Measurements from ENCODE around the gene INPP4B. TPM values are rescaled to one million over a fixed set of nuclear protein-coding genes. Genes with fewer than 3 reads are reported as not detected.

INPP4B gene
- total RNA-seq, 1 experiment from 2014 or later, result 14.3 TPM

DNA sequence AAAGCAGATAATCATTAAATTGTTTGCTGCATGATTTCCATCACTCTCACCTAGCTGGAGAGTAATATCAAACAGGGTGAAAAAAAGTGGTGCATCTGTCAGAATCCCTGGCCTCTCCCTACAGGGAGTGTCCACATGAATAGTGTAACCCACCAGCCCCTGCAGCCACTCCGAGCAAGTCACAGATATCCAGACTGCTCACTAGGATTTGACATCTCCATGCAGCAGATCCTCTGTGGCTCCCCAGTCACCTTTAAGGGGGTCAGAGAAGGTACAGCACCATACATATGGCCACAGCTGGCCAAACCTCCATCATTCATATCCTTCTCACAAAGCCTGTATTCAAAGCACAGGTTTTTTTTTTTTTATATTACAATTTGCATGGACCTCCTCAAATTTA, 536.3 kb downstream of the INPP4B start:
- no peaks in the 10 kb centered on the region for H3K36me3 ChIP-seq (ENCODE audit: control insufficient read depth in 1 of 2, insufficient read depth in 2 of 2, low read length in 2 of 2)

More for the DNA sequence above, 536.3 kb downstream of the INPP4B start:
- intact Hi-C loops (cut with micrococcal nuclease), result no loop called here
- Histone ChIP-seq H3K79me2 (ENCODE audit: insufficient read depth, low read length) (no peaks in the 10 kb centered on the region), H3K9me2 (ENCODE audit: insufficient read depth) (no peaks in the 10 kb centered on the region), H3K27me3 (ENCODE audit: insufficient read depth, low read length) (no peaks in the 10 kb centered on the region), H3K27ac (ENCODE audit: low read depth, low read length) (no peak overlapping the region), H3K4me1 (ENCODE audit: control insufficient read depth in 1 of 2, insufficient read depth in 2 of 2, low read length in 2 of 2) (peaks cover 0 to 3% of the 10 kb centered on the region in 2 experiments; a peak in 1 of 4 replicates), H4K20me1 (ENCODE audit: insufficient read depth) (no peaks in the 10 kb centered on the region), H3K9me3 (ENCODE audit: control insufficient read depth in 1 of 2, insufficient read depth in 1 of 2, low read depth in 1 of 2, low read length in 2 of 2) (no peaks in the 10 kb centered on the region), H3K9ac (ENCODE audit: low read length) (no peak overlapping the region), H2AFZ (ENCODE audit: low read depth, low read length, poor library complexity, severe bottlenecking) (no peak overlapping the region), H3K4me3 (replicated peaks in 1 of 2; ENCODE audit: low read depth in 1 of 2, low read length in 2 of 2) (no peak overlapping the region), H3K4me2 (ENCODE audit: low read length) (no peak overlapping the region)
- DNase-seq (ENCODE audit: low read depth, low spot score), result no peak
- ChIA-PET RAD21 (ENCODE audit: low non-redundant PET in 1 of 2, low total read pairs in 2 of 2, uncharacterized antibody in 2 of 2, unreplicated experiment in 2 of 2) (no interaction called here), POLR2A (no interaction called here), CTCF (no interaction called here)
- ATAC-seq, result no peak
- TF ChIP-seq, protein P1, sequence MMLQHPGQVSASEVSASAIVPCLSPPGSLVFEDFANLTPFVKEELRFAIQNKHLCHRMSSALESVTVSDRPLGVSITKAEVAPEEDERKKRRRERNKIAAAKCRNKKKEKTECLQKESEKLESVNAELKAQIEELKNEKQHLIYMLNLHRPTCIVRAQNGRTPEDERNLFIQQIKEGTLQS (IDR thresholded peaks at IDR 0.05), result no peak
- TF ChIP-seq, protein P2, sequence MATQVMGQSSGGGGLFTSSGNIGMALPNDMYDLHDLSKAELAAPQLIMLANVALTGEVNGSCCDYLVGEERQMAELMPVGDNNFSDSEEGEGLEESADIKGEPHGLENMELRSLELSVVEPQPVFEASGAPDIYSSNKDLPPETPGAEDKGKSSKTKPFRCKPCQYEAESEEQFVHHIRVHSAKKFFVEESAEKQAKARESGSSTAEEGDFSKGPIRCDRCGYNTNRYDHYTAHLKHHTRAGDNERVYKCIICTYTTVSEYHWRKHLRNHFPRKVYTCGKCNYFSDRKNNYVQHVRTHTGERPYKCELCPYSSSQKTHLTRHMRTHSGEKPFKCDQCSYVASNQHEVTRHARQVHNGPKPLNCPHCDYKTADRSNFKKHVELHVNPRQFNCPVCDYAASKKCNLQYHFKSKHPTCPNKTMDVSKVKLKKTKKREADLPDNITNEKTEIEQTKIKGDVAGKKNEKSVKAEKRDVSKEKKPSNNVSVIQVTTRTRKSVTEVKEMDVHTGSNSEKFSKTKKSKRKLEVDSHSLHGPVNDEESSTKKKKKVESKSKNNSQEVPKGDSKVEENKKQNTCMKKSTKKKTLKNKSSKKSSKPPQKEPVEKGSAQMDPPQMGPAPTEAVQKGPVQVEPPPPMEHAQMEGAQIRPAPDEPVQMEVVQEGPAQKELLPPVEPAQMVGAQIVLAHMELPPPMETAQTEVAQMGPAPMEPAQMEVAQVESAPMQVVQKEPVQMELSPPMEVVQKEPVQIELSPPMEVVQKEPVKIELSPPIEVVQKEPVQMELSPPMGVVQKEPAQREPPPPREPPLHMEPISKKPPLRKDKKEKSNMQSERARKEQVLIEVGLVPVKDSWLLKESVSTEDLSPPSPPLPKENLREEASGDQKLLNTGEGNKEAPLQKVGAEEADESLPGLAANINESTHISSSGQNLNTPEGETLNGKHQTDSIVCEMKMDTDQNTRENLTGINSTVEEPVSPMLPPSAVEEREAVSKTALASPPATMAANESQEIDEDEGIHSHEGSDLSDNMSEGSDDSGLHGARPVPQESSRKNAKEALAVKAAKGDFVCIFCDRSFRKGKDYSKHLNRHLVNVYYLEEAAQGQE (IDR thresholded peaks at IDR 0.05; ENCODE audit: low read depth), result no peak
- TF ChIP-seq RAD21 (IDR thresholded peaks at IDR 0.05; ENCODE audit: low read depth) (no peak), SP1 (IDR thresholded peaks at IDR 0.05; ENCODE audit: low read depth) (no peak), CEBPB (IDR thresholded peaks at IDR 0.05; ENCODE audit: low read depth) (no peak), SRF (IDR thresholded peaks at IDR 0.05; ENCODE audit: low read depth) (no peak), JUND (IDR thresholded peaks at IDR 0.05) (no peak), ELF1 (IDR thresholded peaks at IDR 0.05; ENCODE audit: borderline replicate concordance, low read depth) (no peak), YY1 (IDR thresholded peaks at IDR 0.05; ENCODE audit: extremely low read depth, insufficient replicate concordance, low read depth, low read length) (no peak), SIN3A (IDR thresholded peaks at IDR 0.05; ENCODE audit: low read depth) (no peak)
- TF ChIP-seq, protein P3, sequence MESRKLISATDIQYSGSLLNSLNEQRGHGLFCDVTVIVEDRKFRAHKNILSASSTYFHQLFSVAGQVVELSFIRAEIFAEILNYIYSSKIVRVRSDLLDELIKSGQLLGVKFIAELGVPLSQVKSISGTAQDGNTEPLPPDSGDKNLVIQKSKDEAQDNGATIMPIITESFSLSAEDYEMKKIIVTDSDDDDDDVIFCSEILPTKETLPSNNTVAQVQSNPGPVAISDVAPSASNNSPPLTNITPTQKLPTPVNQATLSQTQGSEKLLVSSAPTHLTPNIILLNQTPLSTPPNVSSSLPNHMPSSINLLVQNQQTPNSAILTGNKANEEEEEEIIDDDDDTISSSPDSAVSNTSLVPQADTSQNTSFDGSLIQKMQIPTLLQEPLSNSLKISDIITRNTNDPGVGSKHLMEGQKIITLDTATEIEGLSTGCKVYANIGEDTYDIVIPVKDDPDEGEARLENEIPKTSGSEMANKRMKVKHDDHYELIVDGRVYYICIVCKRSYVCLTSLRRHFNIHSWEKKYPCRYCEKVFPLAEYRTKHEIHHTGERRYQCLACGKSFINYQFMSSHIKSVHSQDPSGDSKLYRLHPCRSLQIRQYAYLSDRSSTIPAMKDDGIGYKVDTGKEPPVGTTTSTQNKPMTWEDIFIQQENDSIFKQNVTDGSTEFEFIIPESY (IDR thresholded peaks at IDR 0.05; ENCODE audit: extremely low read depth, insufficient replicate concordance, low read length), result no peak
- TF ChIP-seq, protein P4, sequence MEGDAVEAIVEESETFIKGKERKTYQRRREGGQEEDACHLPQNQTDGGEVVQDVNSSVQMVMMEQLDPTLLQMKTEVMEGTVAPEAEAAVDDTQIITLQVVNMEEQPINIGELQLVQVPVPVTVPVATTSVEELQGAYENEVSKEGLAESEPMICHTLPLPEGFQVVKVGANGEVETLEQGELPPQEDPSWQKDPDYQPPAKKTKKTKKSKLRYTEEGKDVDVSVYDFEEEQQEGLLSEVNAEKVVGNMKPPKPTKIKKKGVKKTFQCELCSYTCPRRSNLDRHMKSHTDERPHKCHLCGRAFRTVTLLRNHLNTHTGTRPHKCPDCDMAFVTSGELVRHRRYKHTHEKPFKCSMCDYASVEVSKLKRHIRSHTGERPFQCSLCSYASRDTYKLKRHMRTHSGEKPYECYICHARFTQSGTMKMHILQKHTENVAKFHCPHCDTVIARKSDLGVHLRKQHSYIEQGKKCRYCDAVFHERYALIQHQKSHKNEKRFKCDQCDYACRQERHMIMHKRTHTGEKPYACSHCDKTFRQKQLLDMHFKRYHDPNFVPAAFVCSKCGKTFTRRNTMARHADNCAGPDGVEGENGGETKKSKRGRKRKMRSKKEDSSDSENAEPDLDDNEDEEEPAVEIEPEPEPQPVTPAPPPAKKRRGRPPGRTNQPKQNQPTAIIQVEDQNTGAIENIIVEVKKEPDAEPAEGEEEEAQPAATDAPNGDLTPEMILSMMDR (IDR thresholded peaks at IDR 0.05 in 2 of 3, conservative IDR thresholded peaks at IDR 0.05 in 1 of 3; ENCODE audit: borderline replicate concordance in 1 of 3, insufficient read depth in 1 of 3, low read depth in 2 of 3, low read length in 2 of 3), result no peak
- no TSS peak for BruUV-seq (replicated peaks)
